Measurements from ENCODE around the gene SF3B6.

GRCh38 chr2:24111407-24111901 is 35.3 kb upstream of the SF3B6 start:
- no peak for TF ChIP-seq EZH2phosphoT487 (IDR thresholded peaks at IDR 0.05; ENCODE audit: borderline replicate concordance)
- no peak for TF ChIP-seq CTCF (conservative IDR thresholded peaks at IDR 0.05; ENCODE audit: low read length)
